Measurements from ENCODE around the gene FIG4. TPM values are rescaled to one million over a fixed set of nuclear protein-coding genes. Genes with fewer than 3 reads are reported as not detected.

Gene FIG4
- total and polyA plus RNA-seq, 2 of the 13 experiments (the other 11 are each of a cell fraction or from before 2014, with no cell fraction given), result 5.5 to 7.9 TPM

DNA sequence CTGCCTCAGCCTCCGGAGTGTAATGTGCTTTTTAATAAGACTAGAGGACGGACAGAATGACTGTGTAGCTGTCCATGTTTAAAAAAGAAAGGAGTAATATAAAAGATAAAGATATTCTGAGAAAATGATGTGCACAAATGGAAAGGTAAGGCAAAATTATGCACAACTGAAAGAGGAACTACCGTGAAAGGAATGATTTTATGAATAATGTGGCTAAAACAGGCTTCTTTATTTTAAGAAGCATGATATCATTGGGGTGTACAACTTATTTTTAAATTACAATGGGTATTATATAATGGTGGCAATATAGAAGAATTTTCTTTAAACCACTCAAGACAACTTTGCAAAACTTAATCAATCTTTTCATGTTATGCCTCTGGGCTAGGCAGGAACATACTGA lies 78.1 kb downstream of the FIG4 start:
- ChIA-PET POLR2A (no interaction called here), CTCF (ENCODE audit: low intra/inter-chr PET ratio, low total read pairs) (no interaction called here)
- no TSS peak for BruUV-seq (replicated peaks)
- H3K4me1 ChIP-seq (ENCODE audit: insufficient read depth, low read length), result no peaks in the 10 kb centered on the region
- H3K9ac ChIP-seq (ENCODE audit: insufficient read depth, low read depth, low read length), result no peak overlapping the region
- DNase-seq (ENCODE audit: low spot score) (no peak), FAIRE-seq (no peak), ATAC-seq (no peak)
- no peaks in the 10 kb centered on the region for H3K27me3 ChIP-seq (ENCODE audit: control insufficient read depth in 1 of 2, insufficient read depth in 2 of 2, low read length in 2 of 2)
- H3K9me3 ChIP-seq (ENCODE audit: low read length), result no peaks in the 10 kb centered on the region
- H3K27ac ChIP-seq (ENCODE audit: extremely low read length, insufficient read depth, low read length), result no peak overlapping the region
- intact Hi-C loops (cut with micrococcal nuclease; ENCODE audit: unreplicated experiment), result no loop called here
- H3K4me3 ChIP-seq (replicated peaks in 1 of 3; ENCODE audit: insufficient read depth in 1 of 3, low read depth in 2 of 3, low read length in 3 of 3), result no peak overlapping the region
- H3K79me2 ChIP-seq (ENCODE audit: insufficient read depth, low read length), result no peaks in the 10 kb centered on the region
- 97% methylated on average over 3 of the region's 3 CpGs for WGBS (ENCODE audit: low lambda C conversion rate)
- in situ Hi-C loops (cut with HindIII; ENCODE audit: extremely low pct_ligation_motif_present, low pct_unique_long_range_greater_than_20kb), result no loop called here
- no peak overlapping the region for H3K4me2 ChIP-seq (ENCODE audit: low read depth, low read length)
- no peaks in the 10 kb centered on the region for H4K20me1 ChIP-seq (ENCODE audit: insufficient read depth, low read length)
- no peak overlapping the region for H2AFZ ChIP-seq (ENCODE audit: low read length)
- H3K36me3 ChIP-seq (replicated peaks in 1 of 2; ENCODE audit: control insufficient read depth in 1 of 2, insufficient read depth in 2 of 2, low read length in 2 of 2), result no peaks in the 10 kb centered on the region
- TF ChIP-seq ZNF256 (CRISPR knock-in tag; conservative IDR thresholded peaks at IDR 0.05), result no peak
- no peak for TF ChIP-seq ATF1 (CRISPR knock-in tag; IDR thresholded peaks at IDR 0.05)
- TF ChIP-seq LRRFIP1 (CRISPR knock-in tag; conservative IDR thresholded peaks at IDR 0.05), result no peak
- no peak for TF ChIP-seq ZNF629 (CRISPR knock-in tag; conservative IDR thresholded peaks at IDR 0.05)
- TF ChIP-seq ZFP1 (CRISPR knock-in tag; IDR thresholded peaks at IDR 0.05), result no peak
- no peak for TF ChIP-seq ZNF83 (CRISPR knock-in tag; IDR thresholded peaks at IDR 0.05; ENCODE audit: borderline replicate concordance)
- no peak for TF ChIP-seq BORCS8-MEF2B (CRISPR knock-in tag; IDR thresholded peaks at IDR 0.05)
- no peak for TF ChIP-seq ZNF12 (CRISPR knock-in tag; IDR thresholded peaks at IDR 0.05)
- no peak for TF ChIP-seq MIER3 (CRISPR knock-in tag; IDR thresholded peaks at IDR 0.05; ENCODE audit: borderline replicate concordance)
- TF ChIP-seq MTA3 (CRISPR knock-in tag; IDR thresholded peaks at IDR 0.05), result no peak
- TF ChIP-seq, protein P1, sequence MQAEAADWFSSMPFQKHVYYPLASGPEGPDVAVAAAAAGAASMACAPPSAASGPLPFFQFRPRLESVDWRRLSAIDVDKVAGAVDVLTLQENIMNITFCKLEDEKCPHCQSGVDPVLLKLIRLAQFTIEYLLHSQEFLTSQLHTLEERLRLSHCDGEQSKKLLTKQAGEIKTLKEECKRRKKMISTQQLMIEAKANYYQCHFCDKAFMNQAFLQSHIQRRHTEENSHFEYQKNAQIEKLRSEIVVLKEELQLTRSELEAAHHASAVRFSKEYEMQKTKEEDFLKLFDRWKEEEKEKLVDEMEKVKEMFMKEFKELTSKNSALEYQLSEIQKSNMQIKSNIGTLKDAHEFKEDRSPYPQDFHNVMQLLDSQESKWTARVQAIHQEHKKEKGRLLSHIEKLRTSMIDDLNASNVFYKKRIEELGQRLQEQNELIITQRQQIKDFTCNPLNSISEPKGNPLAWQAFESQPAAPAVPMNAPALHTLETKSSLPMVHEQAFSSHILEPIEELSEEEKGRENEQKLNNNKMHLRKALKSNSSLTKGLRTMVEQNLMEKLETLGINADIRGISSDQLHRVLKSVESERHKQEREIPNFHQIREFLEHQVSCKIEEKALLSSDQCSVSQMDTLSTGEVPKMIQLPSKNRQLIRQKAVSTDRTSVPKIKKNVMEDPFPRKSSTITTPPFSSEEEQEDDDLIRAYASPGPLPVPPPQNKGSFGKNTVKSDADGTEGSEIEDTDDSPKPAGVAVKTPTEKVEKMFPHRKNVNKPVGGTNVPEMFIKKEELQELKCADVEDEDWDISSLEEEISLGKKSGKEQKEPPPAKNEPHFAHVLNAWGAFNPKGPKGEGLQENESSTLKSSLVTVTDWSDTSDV (CRISPR knock-in tag; IDR thresholded peaks at IDR 0.05), result no peak
- no peak for TF ChIP-seq PAXIP1 (CRISPR knock-in tag; conservative IDR thresholded peaks at IDR 0.05)
- no peak for TF ChIP-seq ZNF614 (CRISPR knock-in tag; IDR thresholded peaks at IDR 0.05; ENCODE audit: borderline replicate concordance)
- TF ChIP-seq ZNF30 (CRISPR knock-in tag; IDR thresholded peaks at IDR 0.05), result no peak
- TF ChIP-seq FOXK2 (IDR thresholded peaks at IDR 0.05), result no peak

Measured in HepG2 (cell line).